K562 (cell line): Measurements from ENCODE around the gene KIFAP3. TPM values are rescaled to one million over a fixed set of nuclear protein-coding genes. Genes with fewer than 3 reads are reported as not detected.

Experiments used
- ETS2 ChIP-seq: IDR thresholded peaks from 2 replicates; pipeline ENCODE4 v1.6.1; 2016; ENCODE audit warnings: borderline replicate concordance, missing genetic modification characterization, mild to moderate bottlenecking, moderate library complexity, missing compliant biosample characterization; ENCODE audit not compliant: poor library complexity, severe bottlenecking
- GABPA ChIP-seq: fragments of 200-800 bp; sonication (Bioruptor generic); conservative IDR thresholded peaks from 2 replicates; pipeline ENCODE4 v1.6.1; 2016; ENCODE audit warnings: low read depth, missing genetic modification characterization, missing compliant biosample characterization
- HSF4 ChIP-seq: fragments of 250-450 bp; sonication (Bioruptor Pico); IDR thresholded peaks from 2 replicates; pipeline ENCODE4 v2.1.2; 2022; ENCODE audit warnings: mild to moderate bottlenecking, moderate library complexity, borderline replicate concordance
- KLF16 ChIP-seq: IDR thresholded peaks from 2 replicates; pipeline ENCODE4 v1.6.1; 2016; ENCODE audit warnings: antibody characterized with exemption
- MAFG ChIP-seq: fragments of 450-650 bp; conservative IDR thresholded peaks from 2 replicates; pipeline ENCODE4 v1.6.1; 2016; ENCODE audit warnings: missing genetic modification characterization, missing compliant biosample characterization
- PCBP2 ChIP-seq: fragments of 200-400 bp; formaldehyde crosslinking; IDR thresholded peaks from 2 replicates; pipeline ENCODE4 v1.6.1; 2018; ENCODE audit warnings: low read length, low read depth, mild to moderate bottlenecking, moderate library complexity; ENCODE audit not compliant: poor library complexity, severe bottlenecking
- POLR3A ChIP-seq: IDR thresholded peaks from 2 replicates; pipeline ENCODE4 v1.6.1; 2011; ENCODE audit warnings: borderline replicate concordance, mild to moderate bottlenecking, moderate library complexity; ENCODE audit not compliant: insufficient read length, insufficient read depth; ENCODE audit errors: extremely low read depth
- PTBP1 ChIP-seq: fragments of 200-400 bp; formaldehyde crosslinking; IDR thresholded peaks from 2 replicates; pipeline ENCODE4 v1.6.1; 2017; ENCODE audit warnings: low read depth, low read length
- PURB ChIP-seq: sonication (generic); formaldehyde crosslinking; IDR thresholded peaks from 2 replicates; pipeline ENCODE4 v1.9.0; 2021; ENCODE audit warnings: low read depth, mild to moderate bottlenecking, missing genetic modification reagents
- SAFB2 ChIP-seq: fragments of 200-400 bp; formaldehyde crosslinking; IDR thresholded peaks from 2 replicates; pipeline ENCODE4 v1.6.1; 2018; ENCODE audit warnings: borderline replicate concordance, low read length, low read depth, moderate library complexity; ENCODE audit not compliant: severe bottlenecking
- SMARCE1 ChIP-seq: fragments of 450-650 bp; IDR thresholded peaks from 2 replicates; pipeline ENCODE4 v1.7.1; 2016; ENCODE audit warnings: mild to moderate bottlenecking
- SP1 ChIP-seq: sonication (generic); formaldehyde crosslinking; IDR thresholded peaks from 2 replicates; pipeline ENCODE4 v1.8.1; 2022; ENCODE audit warnings: mild to moderate bottlenecking, missing genetic modification reagents
- SUPT5H ChIP-seq: fragments of 450-650 bp; IDR thresholded peaks from 2 replicates; pipeline ENCODE4 v1.6.1; 2016
- TAL1 ChIP-seq: fragments of 450-650 bp; IDR thresholded peaks from 2 replicates; pipeline ENCODE4 v1.6.1; 2016; ENCODE audit warnings: mild to moderate bottlenecking
- TCF3 ChIP-seq: sonication (generic); formaldehyde crosslinking; IDR thresholded peaks from 2 replicates; pipeline ENCODE4 v1.4.0; 2020; ENCODE audit warnings: mild to moderate bottlenecking, missing genetic modification reagents
- ZNF3 ChIP-seq: fragments of 250-450 bp; sonication (Bioruptor Pico); IDR thresholded peaks from 2 replicates; pipeline ENCODE4 v1.5.0; 2021; ENCODE audit warnings: mild to moderate bottlenecking, moderate library complexity
- ZNF707 ChIP-seq: fragments of 250-450 bp; sonication (Bioruptor Pico); conservative IDR thresholded peaks from 2 replicates; pipeline ENCODE4 v1.8.0; 2022; ENCODE audit warnings: inconsistent platforms, mild to moderate bottlenecking, moderate library complexity
- ZNF785 ChIP-seq: fragments of 250-450 bp; sonication (Bioruptor Pico); IDR thresholded peaks from 2 replicates; pipeline ENCODE4 v1.4.0; 2020; ENCODE audit warnings: mild to moderate bottlenecking
- polyA plus RNA-seq, 8 experiments: library from polyadenylated mRNA; depleted of rRNA in 4 of 8; stranded (reverse) in 5 of 8; unstranded in 3 of 8; fragments of >200 nt; fragmentation: Nextera tagmentation in 2 of 8; fragmentation: Illumina TruSeq in 1 of 8; extraction: Ambion mirVana in 2 of 8; extraction: Trizol in 1 of 8; gene quantifications; 2 replicates each; pipeline versions ENCODE4 v1.2.1 to v1.2.3, GENCODE V29; 2011 to 2014; ENCODE audit warnings: inconsistent platforms in 1 of 8, missing spikeins in 1 of 8
- total RNA-seq, 7 experiments: library from RNA; depleted of rRNA in 6 of 7; stranded (reverse); fragments of >200 nt in 6 of 7; fragmentation: Illumina TruSeq in 2 of 7; extraction: Trizol in 2 of 7; gene quantifications; 2 replicates each; pipeline versions ENCODE4 v1.2.1 to v1.2.3, GENCODE V29; 2011 to 2021; ENCODE audit warnings: low replicate concordance in 1 of 7
- TF ChIP-seq, protein P1 (sequence below): fragments of 250-450 bp; sonication (Bioruptor Pico); IDR thresholded peaks from 2 replicates; pipeline ENCODE4 v1.5.0; 2020; ENCODE audit warnings: mild to moderate bottlenecking
- TF ChIP-seq, protein P2 (sequence below): fragments of 250-450 bp; sonication (Bioruptor Pico); IDR thresholded peaks from 2 replicates; pipeline ENCODE4 v1.8.0; 2021; ENCODE audit warnings: moderate library complexity, mild to moderate bottlenecking, inconsistent platforms
- TF ChIP-seq, protein P3 (sequence below), 2 experiments: IDR thresholded peaks; 2 replicates each; pipeline ENCODE4 v1.6.1; 2011; ENCODE audit warnings: borderline replicate concordance in 1 of 2, control low read depth in 1 of 2, low read depth in 1 of 2, low read length in 1 of 2, mild to moderate bottlenecking in 1 of 2, mixed read lengths in 1 of 2, moderate library complexity in 1 of 2; ENCODE audit not compliant: insufficient read depth in 1 of 2, insufficient read length in 1 of 2, poor library complexity in 1 of 2, severe bottlenecking in 1 of 2; ENCODE audit errors: extremely low read depth in 1 of 2
- TF ChIP-seq, protein P4 (sequence below): fragments of 450-650 bp; IDR thresholded peaks from 2 replicates; pipeline ENCODE4 v1.6.1; 2017; ENCODE audit warnings: antibody characterized with exemption, mild to moderate bottlenecking

Gene KIFAP3
- total and polyA plus RNA-seq, 9 of the 15 experiments (the other 6 are each of a cell fraction or from before 2014, with no cell fraction given) = 8.8 to 17.5 (median 11.8) TPM

DNA sequence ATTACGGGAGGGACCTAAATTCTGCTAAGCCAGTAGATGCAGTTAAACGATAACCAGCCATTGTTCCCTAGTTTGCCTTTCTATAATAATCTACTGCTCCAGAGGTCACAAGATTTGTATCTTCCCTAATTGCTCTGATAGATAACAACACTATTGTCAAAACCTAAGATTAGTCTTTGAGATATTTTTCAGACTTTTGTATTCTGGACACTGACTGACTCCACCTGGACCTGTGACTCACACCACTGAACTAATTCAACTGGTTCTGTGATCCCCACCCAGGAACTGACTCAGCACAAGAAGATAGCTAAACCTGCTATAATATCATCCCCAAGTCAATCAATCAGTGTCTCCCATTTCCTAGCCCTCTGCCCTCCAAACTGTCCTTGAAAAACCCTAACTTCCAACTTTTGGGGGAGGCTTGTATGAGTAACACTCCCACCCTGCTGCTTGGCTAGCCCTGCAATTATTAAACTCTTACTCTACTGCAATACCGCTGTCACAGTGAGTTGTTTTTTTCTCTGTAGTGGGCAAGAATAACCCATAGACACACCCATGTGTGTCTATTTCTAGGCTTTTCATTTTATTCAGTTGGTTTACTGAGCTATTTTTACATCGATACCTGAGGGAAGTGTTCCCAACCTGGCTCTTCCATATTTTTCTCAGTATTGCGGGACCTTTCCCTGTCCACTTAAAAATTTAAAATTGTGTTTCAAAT, 11.2 kb downstream of the KIFAP3 start (continued):
- no peak for TF ChIP-seq GABPA
- TF ChIP-seq, protein P1, sequence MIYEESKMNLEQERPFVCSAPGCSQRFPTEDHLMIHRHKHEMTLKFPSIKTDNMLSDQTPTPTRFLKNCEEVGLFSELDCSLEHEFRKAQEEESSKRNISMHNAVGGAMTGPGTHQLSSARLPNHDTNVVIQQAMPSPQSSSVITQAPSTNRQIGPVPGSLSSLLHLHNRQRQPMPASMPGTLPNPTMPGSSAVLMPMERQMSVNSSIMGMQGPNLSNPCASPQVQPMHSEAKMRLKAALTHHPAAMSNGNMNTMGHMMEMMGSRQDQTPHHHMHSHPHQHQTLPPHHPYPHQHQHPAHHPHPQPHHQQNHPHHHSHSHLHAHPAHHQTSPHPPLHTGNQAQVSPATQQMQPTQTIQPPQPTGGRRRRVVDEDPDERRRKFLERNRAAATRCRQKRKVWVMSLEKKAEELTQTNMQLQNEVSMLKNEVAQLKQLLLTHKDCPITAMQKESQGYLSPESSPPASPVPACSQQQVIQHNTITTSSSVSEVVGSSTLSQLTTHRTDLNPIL = no peak
- no peak for TF ChIP-seq KLF16
- TF ChIP-seq SMARCE1 = peak; percentile 38; the same call in 1 of the 2 replicates
- TF ChIP-seq, protein P2, sequence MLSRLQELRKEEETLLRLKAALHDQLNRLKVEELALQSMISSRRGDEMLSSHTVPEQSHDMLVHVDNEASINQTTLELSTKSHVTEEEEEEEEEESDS (CRISPR knock-in tag) = no peak
- no peak for TF ChIP-seq TAL1
- TF ChIP-seq, protein P3, sequence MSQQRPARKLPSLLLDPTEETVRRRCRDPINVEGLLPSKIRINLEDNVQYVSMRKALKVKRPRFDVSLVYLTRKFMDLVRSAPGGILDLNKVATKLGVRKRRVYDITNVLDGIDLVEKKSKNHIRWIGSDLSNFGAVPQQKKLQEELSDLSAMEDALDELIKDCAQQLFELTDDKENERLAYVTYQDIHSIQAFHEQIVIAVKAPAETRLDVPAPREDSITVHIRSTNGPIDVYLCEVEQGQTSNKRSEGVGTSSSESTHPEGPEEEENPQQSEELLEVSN (IDR thresholded peaks at IDR 0.05; ENCODE audit: borderline replicate concordance in 1 of 2, extremely low read depth in 1 of 2, insufficient read depth in 1 of 2, insufficient read length in 1 of 2, low read depth in 1 of 2, low read length in 1 of 2, poor library complexity in 1 of 2, severe bottlenecking in 1 of 2) = no peak
- no peak for TF ChIP-seq PURB (CRISPR knock-in tag)
- TF ChIP-seq PTBP1 = no peak
- TF ChIP-seq HSF4 (CRISPR knock-in tag) = no peak
- TF ChIP-seq POLR3A = no peak
- TF ChIP-seq ETS2 (tag) = no peak
- TF ChIP-seq, protein P4, sequence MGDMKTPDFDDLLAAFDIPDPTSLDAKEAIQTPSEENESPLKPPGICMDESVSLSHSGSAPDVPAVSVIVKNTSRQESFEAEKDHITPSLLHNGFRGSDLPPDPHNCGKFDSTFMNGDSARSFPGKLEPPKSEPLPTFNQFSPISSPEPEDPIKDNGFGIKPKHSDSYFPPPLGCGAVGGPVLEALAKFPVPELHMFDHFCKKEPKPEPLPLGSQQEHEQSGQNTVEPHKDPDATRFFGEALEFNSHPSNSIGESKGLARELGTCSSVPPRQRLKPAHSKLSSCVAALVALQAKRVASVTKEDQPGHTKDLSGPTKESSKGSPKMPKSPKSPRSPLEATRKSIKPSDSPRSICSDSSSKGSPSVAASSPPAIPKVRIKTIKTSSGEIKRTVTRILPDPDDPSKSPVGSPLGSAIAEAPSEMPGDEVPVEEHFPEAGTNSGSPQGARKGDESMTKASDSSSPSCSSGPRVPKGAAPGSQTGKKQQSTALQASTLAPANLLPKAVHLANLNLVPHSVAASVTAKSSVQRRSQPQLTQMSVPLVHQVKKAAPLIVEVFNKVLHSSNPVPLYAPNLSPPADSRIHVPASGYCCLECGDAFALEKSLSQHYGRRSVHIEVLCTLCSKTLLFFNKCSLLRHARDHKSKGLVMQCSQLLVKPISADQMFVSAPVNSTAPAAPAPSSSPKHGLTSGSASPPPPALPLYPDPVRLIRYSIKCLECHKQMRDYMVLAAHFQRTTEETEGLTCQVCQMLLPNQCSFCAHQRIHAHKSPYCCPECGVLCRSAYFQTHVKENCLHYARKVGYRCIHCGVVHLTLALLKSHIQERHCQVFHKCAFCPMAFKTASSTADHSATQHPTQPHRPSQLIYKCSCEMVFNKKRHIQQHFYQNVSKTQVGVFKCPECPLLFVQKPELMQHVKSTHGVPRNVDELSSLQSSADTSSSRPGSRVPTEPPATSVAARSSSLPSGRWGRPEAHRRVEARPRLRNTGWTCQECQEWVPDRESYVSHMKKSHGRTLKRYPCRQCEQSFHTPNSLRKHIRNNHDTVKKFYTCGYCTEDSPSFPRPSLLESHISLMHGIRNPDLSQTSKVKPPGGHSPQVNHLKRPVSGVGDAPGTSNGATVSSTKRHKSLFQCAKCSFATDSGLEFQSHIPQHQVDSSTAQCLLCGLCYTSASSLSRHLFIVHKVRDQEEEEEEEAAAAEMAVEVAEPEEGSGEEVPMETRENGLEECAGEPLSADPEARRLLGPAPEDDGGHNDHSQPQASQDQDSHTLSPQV = no peak
- TF ChIP-seq ZNF785 (CRISPR knock-in tag) = no peak
- no peak for TF ChIP-seq SAFB2
- no peak for TF ChIP-seq SP1 (CRISPR knock-in tag)
- TF ChIP-seq SUPT5H = no peak
- peak; percentile 22; the same call in 1 of the 2 replicates for TF ChIP-seq TCF3 (CRISPR knock-in tag)
- 0 out of 2 replicates have a peak, but pooled peaks have one; percentile 36 for TF ChIP-seq MAFG (tag)
- TF ChIP-seq PCBP2 = no peak
- TF ChIP-seq ZNF707 (CRISPR knock-in tag) = no peak
- TF ChIP-seq ZNF3 (CRISPR knock-in tag) = no peak
